Measurements from ENCODE around the gene SRBD1.

Gene SRBD1

GRCh38 chr2:45370369-45370768 lies 240.7 kb downstream of the SRBD1 start:
- TF ChIP-seq FOXP2 (optimal IDR thresholded peaks at IDR 0.05; ENCODE audit: borderline replicate concordance, extremely low read depth, extremely low read length, insufficient read depth) (no peak), REST (IDR thresholded peaks at IDR 0.05; ENCODE audit: insufficient read depth in 1 of 2, low read depth in 2 of 2, low read length in 2 of 2) (no peak), TAF1 (IDR thresholded peaks at IDR 0.05; ENCODE audit: borderline replicate concordance, insufficient read depth, low read length) (no peak), POLR2AphosphoS5 (IDR thresholded peaks at IDR 0.05; ENCODE audit: low read depth, low read length) (no peak), SIN3A (IDR thresholded peaks at IDR 0.05; ENCODE audit: borderline replicate concordance, insufficient read depth, low read length) (no peak)

- no peak for TF ChIP-seq REST (IDR thresholded peaks at IDR 0.05; ENCODE audit: insufficient read depth in 1 of 2, low read depth in 2 of 2, low read length in 2 of 2)
- no peak for TF ChIP-seq FOXP2 (optimal IDR thresholded peaks at IDR 0.05; ENCODE audit: borderline replicate concordance, extremely low read depth, extremely low read length, insufficient read depth)
- no peak for TF ChIP-seq POLR2AphosphoS5 (IDR thresholded peaks at IDR 0.05; ENCODE audit: low read depth, low read length)
- TF ChIP-seq SIN3A (IDR thresholded peaks at IDR 0.05; ENCODE audit: borderline replicate concordance, insufficient read depth, low read length), result no peak
- no peak for TF ChIP-seq TAF1 (IDR thresholded peaks at IDR 0.05; ENCODE audit: borderline replicate concordance, insufficient read depth, low read length)
Observed at GRCh38 chr2:45368792-45369191, 242.3 kb downstream of the SRBD1 start.

GRCh38 chr2:45361666-45362065 lies 249.4 kb downstream of the SRBD1 start:
- TF ChIP-seq SIN3A (IDR thresholded peaks at IDR 0.05; ENCODE audit: borderline replicate concordance, insufficient read depth, low read length), result no peak

GRCh38 chr2:45354776-45355175 lies 256.3 kb downstream of the SRBD1 start:
- TF ChIP-seq SIN3A (IDR thresholded peaks at IDR 0.05; ENCODE audit: borderline replicate concordance, insufficient read depth, low read length) (no peak), TAF1 (IDR thresholded peaks at IDR 0.05; ENCODE audit: borderline replicate concordance, insufficient read depth, low read length) (no peak)

GRCh38 chr2:45353879-45354278 lies 257.2 kb downstream of the SRBD1 start:
- TF ChIP-seq TAF1 (IDR thresholded peaks at IDR 0.05; ENCODE audit: borderline replicate concordance, insufficient read depth, low read length), result no peak
- TF ChIP-seq REST (IDR thresholded peaks at IDR 0.05; ENCODE audit: insufficient read depth in 1 of 2, low read depth in 2 of 2, low read length in 2 of 2), result no peak
- TF ChIP-seq SIN3A (IDR thresholded peaks at IDR 0.05; ENCODE audit: borderline replicate concordance, insufficient read depth, low read length), result no peak
- TF ChIP-seq POLR2AphosphoS5 (IDR thresholded peaks at IDR 0.05; ENCODE audit: low read depth, low read length), result no peak
- TF ChIP-seq FOXP2 (optimal IDR thresholded peaks at IDR 0.05; ENCODE audit: borderline replicate concordance, extremely low read depth, extremely low read length, insufficient read depth), result no peak

GRCh38 chr2:45352506-45352905 lies 258.6 kb downstream of the SRBD1 start:
- TF ChIP-seq POLR2AphosphoS5 (IDR thresholded peaks at IDR 0.05; ENCODE audit: low read depth, low read length) (no peak), SIN3A (IDR thresholded peaks at IDR 0.05; ENCODE audit: borderline replicate concordance, insufficient read depth, low read length) (no peak), REST (IDR thresholded peaks at IDR 0.05; ENCODE audit: insufficient read depth in 1 of 2, low read depth in 2 of 2, low read length in 2 of 2) (no peak)

Measured in PFSK-1 (cell line).